ENCODE measurements around the gene CYTIP. TPM values are rescaled to one million over a fixed set of nuclear protein-coding genes. Genes with fewer than 3 reads are reported as not detected.

The CYTIP gene
- polyA plus RNA-seq, 3 donors, result 61.9 to 188 (median 83.5) TPM

DNA sequence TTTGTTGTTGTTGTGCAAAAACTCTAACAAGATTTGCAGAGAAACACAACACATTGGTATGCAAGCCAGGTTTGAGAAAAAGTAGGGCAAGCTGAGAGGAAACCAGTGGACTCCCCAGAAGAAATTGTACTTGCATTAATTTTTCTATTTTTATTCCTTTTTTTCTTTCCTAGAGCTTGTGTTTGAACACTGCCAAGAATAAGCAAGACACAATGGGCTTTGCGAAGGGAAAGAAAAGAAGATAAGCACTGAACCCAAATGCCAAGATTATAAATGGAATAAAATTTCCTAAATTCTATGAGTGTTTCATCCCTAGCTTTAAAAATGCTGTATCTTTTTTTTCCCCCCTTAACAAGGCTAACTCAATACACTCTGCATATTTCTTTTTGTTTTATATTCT lies 17.0 kb upstream of the CYTIP start:
- H3K4me1 ChIP-seq (ENCODE audit: control insufficient read depth in 1 of 2, insufficient read depth in 2 of 2, low read length in 2 of 2), result peaks cover 20 to 34% of the 10 kb centered on the region in 2 donors
- intact Hi-C loops (cut with micrococcal nuclease), result loop anchor here in 1 of 2 donors (10.0 kb wide), 1 partner anchor 46 kb away; no protein-coding TSS in a partner anchor
- H3K36me3 Mint-ChIP-seq, result peaks cover 0 to 2% of the 10 kb centered on the region in 2 donors

DNA sequence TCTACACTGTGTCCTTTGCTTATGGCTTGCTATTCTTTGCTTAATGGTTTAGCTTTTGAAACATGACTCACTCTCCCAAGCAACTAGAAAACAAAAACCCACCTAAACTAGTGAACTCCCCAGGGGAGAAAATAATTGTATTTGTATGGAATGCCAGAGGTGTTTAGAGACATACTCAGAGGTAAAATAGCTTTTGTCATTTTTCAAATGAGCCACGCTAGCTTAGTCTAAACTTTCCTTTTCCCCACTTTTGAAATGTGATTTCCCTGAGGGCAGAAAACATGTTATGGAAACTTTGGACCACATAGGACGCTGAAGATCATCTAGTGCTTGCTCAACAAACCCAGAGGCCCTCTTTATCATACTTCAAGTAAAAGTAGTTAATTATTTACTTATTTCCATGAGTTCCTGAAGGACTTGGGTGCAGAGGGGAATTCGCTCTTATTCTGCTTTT lies 16.5 kb upstream of the CYTIP start:
- no peaks in the 10 kb centered on the region for H3K9me3 ChIP-seq (replicated peaks in 1 of 2; ENCODE audit: control insufficient read depth in 1 of 2, insufficient read depth in 1 of 2, low read length in 2 of 2)
- no peak overlapping the region for H3K27ac ChIP-seq (ENCODE audit: low read depth in 1 of 2, low read length in 2 of 2)
- H3K9me3 Mint-ChIP-seq, result no peaks in the 10 kb centered on the region
- TF ChIP-seq, protein P1, sequence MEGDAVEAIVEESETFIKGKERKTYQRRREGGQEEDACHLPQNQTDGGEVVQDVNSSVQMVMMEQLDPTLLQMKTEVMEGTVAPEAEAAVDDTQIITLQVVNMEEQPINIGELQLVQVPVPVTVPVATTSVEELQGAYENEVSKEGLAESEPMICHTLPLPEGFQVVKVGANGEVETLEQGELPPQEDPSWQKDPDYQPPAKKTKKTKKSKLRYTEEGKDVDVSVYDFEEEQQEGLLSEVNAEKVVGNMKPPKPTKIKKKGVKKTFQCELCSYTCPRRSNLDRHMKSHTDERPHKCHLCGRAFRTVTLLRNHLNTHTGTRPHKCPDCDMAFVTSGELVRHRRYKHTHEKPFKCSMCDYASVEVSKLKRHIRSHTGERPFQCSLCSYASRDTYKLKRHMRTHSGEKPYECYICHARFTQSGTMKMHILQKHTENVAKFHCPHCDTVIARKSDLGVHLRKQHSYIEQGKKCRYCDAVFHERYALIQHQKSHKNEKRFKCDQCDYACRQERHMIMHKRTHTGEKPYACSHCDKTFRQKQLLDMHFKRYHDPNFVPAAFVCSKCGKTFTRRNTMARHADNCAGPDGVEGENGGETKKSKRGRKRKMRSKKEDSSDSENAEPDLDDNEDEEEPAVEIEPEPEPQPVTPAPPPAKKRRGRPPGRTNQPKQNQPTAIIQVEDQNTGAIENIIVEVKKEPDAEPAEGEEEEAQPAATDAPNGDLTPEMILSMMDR (IDR thresholded peaks at IDR 0.05), result no peak
- H3K27ac Mint-ChIP-seq, result no peak overlapping the region
- 100% methylated on average over 1 of the region's 3 CpGs for WGBS (ENCODE audit: insufficient coverage)
- DNase-seq, result no peak
- no peaks in the 10 kb centered on the region for H3K36me3 ChIP-seq (replicated peaks in 1 of 2; ENCODE audit: control insufficient read depth in 1 of 2, insufficient read depth in 2 of 2, low read length in 2 of 2)
- no peak overlapping the region for H3K4me3 ChIP-seq (replicated peaks in 1 of 3; ENCODE audit: low read depth in 2 of 3, low read length in 3 of 3)
- H3K27me3 Mint-ChIP-seq (ENCODE audit: low read depth in 3 of 3), result no peaks in the 10 kb centered on the region
- H3K4me2 ChIP-seq (replicated peaks; ENCODE audit: extremely low read depth, low read length, poor library complexity, severe bottlenecking), result no peak overlapping the region
- no peaks in the 10 kb centered on the region for H3K79me2 ChIP-seq (ENCODE audit: insufficient read depth, low read length)
- H3K4me3 Mint-ChIP-seq, result no peak overlapping the region
- H3K9ac ChIP-seq (ENCODE audit: insufficient read depth, low read length, poor library complexity, severe bottlenecking), result no peak overlapping the region
- intact Hi-C loops (cut with micrococcal nuclease), result loop anchor here in 1 of 2 donors (10.0 kb wide), 1 partner anchor 46 kb away; no protein-coding TSS in a partner anchor
- H3K27me3 ChIP-seq (ENCODE audit: control insufficient read depth in 2 of 2, insufficient read depth in 2 of 2, low read length in 2 of 2), result no peaks in the 10 kb centered on the region
- H2AFZ ChIP-seq (ENCODE audit: insufficient read depth, low read depth, low read length, poor library complexity, severe bottlenecking), result no peak overlapping the region
- H3K4me1 ChIP-seq (ENCODE audit: control insufficient read depth in 1 of 2, insufficient read depth in 2 of 2, low read length in 2 of 2), result peaks cover 20 to 32% of the 10 kb centered on the region in 2 donors
- H3K4me1 Mint-ChIP-seq, result peaks cover 23% of the 10 kb centered on the region
- peaks cover 0 to under 1% of the 10 kb centered on the region in 2 donors for H3K36me3 Mint-ChIP-seq
- H4K20me1 ChIP-seq (ENCODE audit: insufficient read depth, low read length), result no peaks in the 10 kb centered on the region

More for the DNA sequence above, 17.0 kb upstream of the CYTIP start:
- no peak overlapping the region for H3K4me2 ChIP-seq (replicated peaks; ENCODE audit: extremely low read depth, low read length, poor library complexity, severe bottlenecking)
- Mint-ChIP-seq H3K9me3 (no peaks in the 10 kb centered on the region), H3K27me3 (ENCODE audit: low read depth in 3 of 3) (no peaks in the 10 kb centered on the region), H3K4me1 (peaks cover 23% of the 10 kb centered on the region), H3K4me3 (no peak overlapping the region), H3K27ac (no peak overlapping the region)
- no CpG with 5 or more reads among the region's 1 CpG for WGBS (ENCODE audit: insufficient coverage)
- H3K9me3 ChIP-seq (replicated peaks in 1 of 2; ENCODE audit: control insufficient read depth in 1 of 2, insufficient read depth in 1 of 2, low read length in 2 of 2), result no peaks in the 10 kb centered on the region
- no peaks in the 10 kb centered on the region for H4K20me1 ChIP-seq (ENCODE audit: insufficient read depth, low read length)
- TF ChIP-seq, protein P1 (IDR thresholded peaks at IDR 0.05), result no peak
- H3K79me2 ChIP-seq (ENCODE audit: insufficient read depth, low read length), result no peaks in the 10 kb centered on the region
- no peaks in the 10 kb centered on the region for H3K27me3 ChIP-seq (ENCODE audit: control insufficient read depth in 2 of 2, insufficient read depth in 2 of 2, low read length in 2 of 2)
- no peak overlapping the region for H3K27ac ChIP-seq (ENCODE audit: low read depth in 1 of 2, low read length in 2 of 2)
- H3K9ac ChIP-seq (ENCODE audit: insufficient read depth, low read length, poor library complexity, severe bottlenecking), result no peak overlapping the region
- H3K36me3 ChIP-seq (replicated peaks in 1 of 2; ENCODE audit: control insufficient read depth in 1 of 2, insufficient read depth in 2 of 2, low read length in 2 of 2), result no peaks in the 10 kb centered on the region
- H3K4me3 ChIP-seq (replicated peaks in 1 of 3; ENCODE audit: low read depth in 2 of 3, low read length in 3 of 3), result no peak overlapping the region
- DNase-seq, result no peak
- H2AFZ ChIP-seq (ENCODE audit: insufficient read depth, low read depth, low read length, poor library complexity, severe bottlenecking), result no peak overlapping the region
